ENCODE measurements around the gene RER1.
"Not testable (repeated sequence)": the region's sequence is repeated elsewhere in the genome, so short reads cannot be mapped to it uniquely, and the experiment has no call there.

The RER1 gene

DNA sequence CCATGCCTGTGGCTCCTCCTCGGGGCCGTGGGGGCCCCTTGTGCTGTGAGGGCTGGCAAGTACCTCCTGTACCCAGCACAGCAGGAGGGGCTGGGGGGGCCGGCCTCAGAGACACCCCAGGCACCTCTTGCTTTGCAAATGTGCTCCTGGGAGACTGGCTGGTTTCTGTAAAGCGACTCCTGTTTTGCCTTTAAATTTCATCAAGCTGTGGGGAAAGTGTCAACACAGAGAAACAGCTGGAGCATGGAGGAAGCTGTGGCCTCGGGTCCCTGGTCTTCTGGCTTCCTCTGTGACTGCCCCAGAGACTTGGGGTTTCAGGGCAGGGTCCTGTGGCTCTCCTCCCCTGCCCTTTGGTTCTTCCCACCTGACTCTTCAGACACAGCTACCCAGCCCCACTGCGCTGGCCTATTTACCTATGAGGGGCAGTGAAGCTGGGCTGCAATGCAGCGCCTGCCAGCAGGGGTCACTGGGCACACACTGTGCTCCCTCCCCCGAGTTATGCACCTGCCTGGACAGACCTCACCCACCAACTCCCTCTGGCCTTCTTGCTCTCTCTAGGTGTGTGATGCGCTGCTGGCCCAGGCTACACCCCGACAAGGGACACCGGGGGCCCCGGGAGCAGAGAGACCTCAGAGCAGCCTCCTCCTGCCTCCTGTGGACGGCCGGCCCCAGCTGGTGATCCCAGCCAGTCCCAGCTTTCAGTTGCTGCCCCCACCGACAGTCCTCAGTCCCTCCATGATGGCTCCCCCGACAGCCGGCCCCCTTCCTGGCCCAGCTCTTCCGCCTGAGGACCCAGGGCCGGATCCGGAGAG is 38.3 kb downstream of the RER1 start:
- ATAC-seq: no peak

DNA sequence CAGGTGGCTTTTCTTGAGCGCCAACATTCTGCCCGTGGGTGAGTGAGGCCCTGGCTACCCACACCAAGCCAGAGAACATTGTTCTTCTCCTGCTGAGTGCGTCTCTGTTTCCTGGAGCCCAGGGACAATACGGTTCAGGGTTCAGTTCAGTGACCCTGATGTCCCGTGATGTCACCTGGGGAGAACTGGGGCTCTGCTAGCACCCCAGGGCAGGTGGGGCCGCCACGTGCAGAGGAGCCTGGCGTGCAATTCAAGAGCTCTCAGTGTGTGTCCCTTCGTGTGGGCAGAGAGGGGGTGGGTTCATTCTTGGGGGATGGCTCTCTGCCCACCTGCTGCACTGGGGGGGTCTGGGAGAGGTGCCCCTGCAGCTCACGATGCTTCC is 38.9 kb downstream of the RER1 start:
- ATAC-seq: no peak

DNA sequence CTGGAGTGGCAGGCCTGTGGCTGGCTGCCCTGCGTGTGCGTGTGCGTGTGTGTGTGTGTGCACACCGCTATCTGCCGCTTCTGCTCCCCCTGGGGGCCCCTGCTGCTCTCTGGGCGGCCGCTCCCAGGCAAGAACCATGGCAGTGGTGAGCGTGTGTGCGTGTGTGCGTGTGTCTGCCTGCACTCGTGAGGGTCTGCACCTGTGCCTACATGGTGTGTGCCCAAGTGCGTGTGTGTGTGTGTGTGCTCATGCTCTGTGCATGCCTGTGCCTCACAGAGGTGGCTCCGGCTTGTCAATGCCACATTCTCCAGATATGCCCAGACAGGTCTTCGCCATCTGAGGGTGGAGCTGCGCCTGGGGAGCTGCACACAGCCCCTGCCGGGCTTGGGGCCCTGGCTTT is 39.5 kb downstream of the RER1 start:
- no peak for ATAC-seq

DNA sequence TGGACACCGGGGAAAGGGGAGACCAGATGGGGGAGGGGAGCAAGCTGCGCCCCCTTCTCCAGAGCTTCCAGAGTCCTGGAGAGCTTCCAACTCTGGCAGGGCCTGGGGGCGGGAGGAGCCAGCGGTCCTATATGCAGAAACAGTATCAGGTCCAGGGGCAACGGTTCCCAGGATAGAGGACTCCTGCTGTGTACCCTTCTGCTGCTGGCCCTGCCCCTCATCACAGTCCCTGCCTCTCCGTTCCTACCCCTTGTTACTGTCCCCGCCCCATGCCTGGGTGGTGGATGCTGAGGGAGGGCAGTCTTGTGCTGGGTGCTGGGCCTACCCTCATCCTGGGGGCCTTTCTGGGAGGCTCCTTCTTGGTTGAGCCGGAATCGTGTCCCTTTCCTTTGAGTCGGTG is 39.9 kb downstream of the RER1 start:
- ATAC-seq: no peak

DNA sequence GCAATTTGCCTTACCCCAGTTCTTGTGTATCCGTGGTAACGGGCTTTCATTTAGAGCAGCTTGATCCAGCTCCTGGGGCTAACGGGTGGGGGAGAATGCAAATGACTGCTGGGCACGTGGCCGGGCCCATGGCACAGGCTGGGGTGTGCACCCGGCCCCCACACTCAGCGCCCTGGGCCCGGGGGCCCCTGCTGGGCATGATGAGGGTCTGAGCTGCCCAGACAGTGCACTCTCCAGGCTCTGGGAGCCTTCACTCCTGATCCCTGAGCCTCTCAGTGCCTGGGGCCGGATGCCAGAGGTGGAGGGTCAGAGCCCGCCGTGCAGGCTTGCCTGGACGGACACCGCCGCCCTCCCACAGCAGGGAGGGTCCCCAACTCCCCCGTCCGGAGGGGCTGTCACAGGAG is 40.8 kb downstream of the RER1 start:
- ATAC-seq: no peak

DNA sequence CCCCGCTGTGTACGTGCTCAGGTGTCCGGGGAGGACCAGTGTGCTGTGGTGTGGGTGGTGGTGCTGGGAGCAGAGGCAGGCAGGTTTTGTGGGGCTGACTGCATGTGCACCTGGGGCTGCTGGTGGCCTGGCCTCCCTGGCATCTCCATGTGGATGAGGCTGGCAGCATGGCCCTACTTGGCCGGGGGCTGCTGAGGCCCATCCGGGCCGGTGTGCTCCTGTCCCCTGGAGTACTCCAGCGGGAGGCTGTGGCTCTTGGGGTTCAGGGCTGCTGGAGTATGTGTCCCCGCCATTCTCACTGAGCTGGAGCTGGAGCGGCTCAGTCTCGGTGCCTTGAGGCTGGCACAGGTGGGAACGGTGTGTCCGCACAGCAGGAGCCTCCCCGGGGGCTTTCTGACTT is 41.6 kb downstream of the RER1 start:
- no peak for ATAC-seq

DNA sequence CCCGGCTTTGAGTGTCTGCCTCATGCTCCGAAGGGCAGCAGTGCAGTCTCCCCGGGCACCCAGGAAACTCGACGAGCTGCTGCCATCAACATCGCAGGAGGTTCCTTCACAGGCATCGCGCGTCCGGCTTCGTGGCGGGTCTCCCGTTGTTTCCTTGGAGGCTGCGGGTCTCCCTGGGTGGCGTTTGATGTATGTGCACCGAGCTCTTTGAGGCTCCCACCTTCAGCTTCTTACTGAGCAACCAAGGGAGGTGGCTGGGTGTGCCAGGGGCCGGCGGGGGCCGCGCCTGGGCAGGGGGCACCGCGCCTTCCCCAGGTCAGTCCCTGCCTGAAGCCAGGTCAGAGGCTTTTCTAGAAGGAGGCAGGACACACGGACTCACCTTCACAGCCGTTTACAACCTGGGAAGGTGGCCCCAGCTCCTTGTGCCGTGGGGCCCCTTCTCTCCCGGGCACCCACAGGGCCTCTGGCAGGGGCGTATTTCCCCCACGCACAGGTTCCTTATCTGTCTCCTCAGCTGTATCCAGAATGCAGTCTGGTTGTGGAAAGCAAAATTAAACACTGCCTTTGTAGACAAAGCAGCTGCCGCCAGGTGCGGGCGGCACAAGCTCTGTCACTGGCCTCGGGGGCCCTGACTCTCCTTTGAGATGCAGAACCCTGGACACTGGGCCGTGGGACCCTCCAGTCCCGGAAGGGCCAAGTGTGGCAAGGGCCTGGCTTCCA is 42.5 kb downstream of the RER1 start:
- ATAC-seq: no peak

DNA sequence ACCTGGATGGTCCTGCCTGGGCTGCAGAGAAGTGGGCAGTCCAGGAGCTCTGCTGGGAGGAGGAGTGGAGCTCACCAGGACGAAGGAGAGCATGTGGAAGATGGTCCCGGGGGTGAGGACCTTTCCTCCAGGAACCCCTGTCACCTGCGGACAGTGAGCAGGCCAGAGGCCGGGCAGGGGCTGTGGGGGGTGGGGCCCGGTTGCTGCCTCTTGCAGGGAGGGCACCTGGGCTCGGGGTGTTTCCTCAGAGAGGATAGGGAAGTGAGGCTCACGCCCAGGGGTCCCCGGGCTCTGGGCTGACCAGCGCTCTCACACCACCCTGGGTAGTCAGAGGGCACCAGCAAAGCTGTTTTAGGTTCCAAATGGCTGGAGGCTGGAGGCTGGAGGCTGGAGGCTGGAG is 43.5 kb downstream of the RER1 start:
- ATAC-seq: no peak

DNA sequence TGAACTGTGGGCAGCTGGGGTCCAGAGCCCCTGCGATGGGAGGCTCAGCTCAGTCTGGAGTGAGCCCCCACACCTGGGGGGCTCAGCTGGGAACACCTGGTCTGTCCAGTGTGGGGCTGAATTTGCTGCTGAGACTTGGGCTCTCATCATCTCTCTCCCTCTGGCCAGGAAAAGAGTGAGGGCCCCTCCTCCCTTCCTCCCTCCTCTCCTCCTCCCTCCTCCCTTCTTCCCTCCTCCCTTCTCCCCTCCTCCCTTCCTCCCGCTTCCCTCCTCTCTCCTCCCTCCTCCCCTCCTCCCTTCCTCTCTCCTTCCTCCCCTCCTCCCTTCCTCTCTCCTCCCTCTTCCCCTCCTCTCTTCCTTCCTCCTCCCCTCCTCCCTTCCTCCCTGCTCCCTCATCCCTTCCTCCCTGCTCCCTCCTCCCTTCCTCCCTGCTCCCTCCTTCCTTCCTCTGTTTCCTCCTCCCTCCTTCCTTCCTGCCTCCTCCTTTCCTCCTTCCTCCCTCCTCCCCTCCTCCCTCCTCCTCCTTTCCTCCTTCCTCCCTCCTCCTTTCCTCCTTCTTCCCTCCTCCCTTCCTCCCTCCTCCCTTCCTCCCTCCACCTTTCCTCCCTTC is 44.2 kb downstream of the RER1 start:
- ATAC-seq: no peak

DNA sequence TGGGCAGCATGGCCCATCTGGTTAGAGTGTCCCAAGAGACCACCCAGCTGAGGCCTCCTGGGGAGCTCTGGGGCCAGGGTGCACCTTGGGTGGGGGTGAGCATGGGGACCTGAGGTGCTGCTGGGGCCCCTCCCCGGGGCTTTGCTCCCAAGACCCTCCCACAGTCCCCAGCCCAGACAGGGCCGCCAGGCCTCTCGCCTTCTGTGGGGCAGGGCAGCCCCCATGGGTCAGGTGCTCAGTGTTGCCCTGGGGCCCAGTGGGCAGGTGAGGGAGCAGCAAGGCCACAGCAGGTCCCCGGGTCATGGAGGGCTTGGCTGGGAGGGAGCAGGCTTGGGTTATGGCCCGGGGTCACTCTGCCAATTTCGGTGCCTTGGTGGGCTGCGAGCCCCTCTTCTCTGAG is 45.2 kb downstream of the RER1 start:
- ATAC-seq: no peak

DNA sequence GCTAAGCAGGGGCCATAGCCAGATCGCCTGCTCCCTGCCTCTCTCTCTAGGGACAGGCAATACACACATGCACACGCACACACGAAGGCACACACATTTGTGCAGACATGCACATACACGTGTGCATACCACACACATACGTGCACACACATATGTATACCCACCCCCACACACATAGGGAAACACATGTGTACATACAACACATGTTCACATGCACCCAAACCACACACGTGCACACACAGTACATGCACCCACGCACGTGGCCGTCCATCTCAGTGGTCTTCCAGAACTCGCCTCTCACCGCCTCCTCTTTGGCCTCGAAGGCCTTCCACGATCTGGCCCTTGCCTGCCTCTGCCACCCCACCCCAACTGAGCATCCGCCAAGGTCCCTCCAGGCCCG is 46.0 kb downstream of the RER1 start:
- no peak for ATAC-seq

DNA sequence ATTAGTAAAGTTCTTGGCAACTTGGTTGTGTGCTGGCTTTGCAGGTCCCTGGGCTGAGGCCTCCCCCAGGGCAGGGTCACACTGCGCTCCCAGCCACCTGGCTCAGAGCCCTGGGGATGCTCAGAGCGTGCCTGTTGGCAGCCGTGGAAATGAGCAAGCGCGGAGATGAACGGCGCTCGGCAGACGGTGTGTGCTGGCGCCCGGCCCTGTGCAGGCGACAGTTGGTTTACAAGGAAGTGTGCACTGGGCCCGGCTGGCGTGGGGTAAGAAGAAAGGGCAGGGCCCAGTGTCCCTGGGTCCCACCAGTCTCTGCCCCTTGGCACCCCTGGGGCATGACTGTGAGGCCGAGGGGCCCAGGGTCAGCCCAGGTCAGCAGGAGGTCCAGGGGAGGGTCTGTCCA is 46.4 kb downstream of the RER1 start:
- ATAC-seq: no peak

DNA sequence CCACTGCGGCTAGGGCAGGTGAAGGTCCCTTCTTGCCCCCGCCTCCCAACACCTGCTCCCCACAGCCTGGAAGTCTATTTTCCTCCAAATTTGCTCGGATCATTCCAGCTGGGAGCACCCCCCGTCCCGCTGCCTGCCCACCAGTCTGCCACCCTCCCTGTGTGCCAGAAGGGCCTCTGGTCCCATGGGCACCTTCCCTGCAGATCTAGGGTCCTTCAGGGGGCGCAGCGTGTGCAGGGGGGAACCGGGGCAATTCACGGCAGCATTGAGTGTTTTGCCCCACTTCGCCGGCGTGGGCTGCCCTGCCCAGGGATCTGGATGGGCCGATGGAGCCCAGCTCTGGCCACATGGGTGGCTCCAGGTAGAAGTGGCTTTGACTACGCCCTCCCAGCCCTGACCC is 47.0 kb downstream of the RER1 start:
- ATAC-seq: no peak

DNA sequence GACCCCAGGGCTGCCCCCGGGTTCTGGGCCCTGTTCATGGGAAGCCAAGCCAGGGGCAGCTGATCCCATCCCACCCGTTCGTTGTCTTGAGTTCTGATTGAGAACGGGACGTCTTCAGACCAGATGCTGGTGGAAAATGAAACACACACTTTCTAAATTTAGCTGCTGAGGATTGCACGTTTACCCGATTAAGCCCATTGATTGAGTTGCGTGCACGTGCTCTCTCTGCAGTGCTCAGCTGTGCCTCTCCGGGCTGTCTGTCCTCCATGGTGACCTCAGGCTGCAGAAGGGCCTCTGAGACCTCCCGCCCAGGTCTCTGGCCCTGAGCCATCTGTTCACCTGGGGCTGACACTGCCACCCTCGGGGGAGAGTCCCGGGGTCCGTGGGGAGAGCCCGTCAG is 47.7 kb downstream of the RER1 start:
- no peak for ATAC-seq

DNA sequence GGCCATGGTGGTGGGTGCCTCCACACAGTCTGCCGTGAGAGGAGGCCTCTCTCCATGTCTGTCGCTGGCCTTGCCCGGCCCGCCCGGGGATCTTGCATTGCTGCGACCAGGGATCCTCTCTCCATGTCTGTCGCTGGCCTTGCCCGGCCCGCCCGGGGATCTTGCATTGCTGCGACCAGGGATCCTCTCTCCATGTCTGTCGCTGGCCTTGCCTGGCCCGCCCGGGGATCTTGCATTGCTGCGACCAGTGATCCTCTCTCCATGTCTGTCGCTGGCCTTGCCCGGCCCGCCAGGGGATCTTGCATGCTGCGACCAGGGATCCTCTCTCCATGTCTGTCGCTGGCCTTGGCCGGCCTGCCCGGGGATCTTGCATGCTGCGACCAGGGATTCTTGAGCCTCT is 48.7 kb downstream of the RER1 start:
- ATAC-seq: not testable (repeated sequence)

DNA sequence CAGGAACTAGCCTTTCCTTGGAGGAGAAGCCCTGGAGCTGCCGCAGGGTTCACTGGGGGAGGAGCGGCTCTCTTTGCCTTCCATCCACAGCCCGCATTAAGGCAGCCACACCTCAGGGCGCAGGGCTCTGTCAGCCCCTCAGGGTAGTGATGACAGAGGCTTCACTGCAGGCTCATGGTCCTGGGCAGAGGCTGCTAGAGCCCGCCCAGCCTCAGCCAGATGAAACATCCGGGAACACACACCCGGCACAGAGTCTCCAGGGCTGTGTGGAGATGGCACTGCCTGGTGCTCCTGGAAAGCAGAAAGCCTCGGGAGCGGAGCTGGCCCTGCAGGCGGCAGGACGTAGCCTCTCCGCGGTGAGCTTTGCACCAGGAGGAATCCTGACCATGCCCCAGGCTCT is 50.1 kb downstream of the RER1 start:
- ATAC-seq: no peak

DNA sequence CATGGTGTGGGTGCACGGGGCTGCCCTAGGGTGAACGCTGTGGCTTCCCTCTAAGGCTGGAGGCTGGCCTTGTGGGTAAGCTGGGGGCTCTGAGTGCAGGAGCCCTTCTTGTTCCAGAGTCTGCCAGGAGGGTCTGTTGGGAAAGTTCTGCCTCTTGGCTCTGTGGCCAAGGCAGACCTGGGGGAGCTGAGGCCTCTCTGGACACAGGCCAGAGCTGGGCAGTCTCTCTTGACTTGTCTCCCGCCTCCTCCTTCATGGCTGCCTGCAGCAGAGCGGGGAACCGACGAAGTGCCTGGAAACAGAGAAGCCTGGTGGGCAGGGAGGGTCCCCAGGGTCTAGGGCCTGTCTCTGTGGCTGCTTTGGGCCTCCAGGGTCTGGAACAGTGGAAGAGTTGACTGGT is 51.0 kb downstream of the RER1 start:
- no peak for ATAC-seq

DNA sequence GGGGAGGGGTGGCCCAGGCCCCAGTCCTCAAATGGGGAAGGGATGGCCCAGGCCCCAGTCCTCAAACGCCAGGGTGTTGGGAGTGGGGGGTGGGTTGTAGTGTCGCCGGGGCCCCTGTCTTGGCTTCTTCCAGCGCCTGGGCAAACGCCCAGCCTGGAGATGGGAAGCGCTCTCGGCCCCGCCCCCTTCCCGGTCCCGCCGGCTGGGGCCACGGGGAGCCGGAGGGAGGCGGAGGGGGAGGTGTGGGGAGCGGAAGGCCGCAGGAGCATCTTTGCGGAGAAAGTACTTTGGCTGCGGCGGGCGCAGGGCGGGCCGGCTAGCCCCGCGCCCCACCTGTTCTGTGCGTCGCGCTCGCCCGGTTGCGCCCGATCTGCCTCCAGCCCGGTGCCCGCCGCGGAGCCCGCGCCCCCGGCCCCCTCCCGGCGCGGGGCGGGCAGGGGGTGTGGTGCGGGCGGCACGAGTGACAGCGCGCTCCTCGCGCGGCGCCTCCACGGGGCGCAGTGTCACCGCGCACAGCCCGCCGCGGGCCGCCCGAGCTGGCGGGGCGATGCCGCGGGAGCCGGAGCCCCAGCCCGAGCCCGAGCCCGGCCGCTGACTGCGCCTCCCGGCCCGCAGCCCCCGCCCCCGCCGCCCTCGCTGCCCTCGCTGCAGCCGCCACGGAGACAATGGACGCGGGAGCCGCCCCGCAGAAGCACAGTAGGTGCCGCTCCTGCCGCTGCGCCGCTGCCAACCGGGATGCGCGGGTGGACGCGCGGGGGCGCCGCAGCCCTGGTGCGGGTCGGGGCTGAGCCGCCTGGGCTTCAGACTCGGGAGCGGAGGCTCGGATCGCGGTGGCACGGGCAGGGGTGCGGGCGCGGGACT is 51.9 kb downstream of the RER1 start:
- ATAC-seq: peak in 1 of 2 donors; percentile 30

DNA sequence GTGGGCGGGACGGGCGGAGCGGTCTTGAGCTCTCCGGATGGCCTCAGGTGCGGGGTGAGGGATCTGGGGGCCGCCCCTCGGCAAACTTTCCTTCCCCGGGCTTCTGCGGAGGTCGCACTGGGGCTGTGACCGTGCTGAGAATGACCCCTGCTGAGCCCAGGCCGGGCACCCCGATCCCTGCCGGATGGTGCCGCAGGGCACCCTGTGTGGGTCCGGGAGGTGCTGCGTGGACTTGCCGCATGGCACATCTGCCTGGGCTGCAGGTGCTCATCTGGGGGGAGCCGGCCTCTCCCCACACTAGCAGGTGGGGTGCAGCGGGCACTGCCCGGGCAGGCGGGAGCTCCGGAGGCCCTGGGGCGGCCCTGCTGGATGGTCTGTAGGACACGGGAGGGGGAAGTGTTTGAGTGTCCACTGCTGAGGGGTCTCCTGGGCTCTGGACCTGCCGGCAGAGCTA is 52.5 kb downstream of the RER1 start:
- no peak for ATAC-seq

DNA sequence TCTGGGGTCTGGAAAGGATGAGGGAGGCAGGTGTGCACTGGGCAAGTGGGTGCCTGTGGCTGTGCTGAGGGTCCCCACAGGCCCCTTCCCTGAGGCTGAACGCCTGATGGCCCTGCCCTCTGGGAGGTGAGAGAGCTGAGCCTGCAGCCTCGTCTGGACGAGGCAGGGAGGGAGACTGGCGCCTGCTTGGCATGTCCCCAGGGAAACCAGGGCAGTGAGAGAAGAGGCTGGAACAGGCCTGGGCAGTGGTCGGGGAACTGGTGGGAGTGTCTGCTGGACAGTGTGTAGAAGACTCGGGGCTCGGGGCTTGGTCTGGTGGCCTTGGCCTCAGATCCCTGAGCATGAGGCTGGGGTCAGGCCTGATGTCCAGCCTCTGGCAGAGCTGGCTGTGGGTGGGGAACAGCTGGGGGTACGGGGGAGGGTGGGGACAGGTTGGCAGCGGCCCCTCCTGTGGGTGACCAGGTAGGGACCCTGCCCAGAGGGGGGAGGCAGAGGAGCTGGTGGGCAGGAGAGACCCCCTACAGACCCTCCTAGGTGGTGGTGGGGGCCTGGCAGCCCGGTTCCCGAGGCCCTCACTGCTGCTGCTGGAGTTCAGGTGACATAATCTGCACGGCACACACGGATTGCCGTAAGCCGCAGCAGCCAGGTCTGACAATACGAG is 53.7 kb downstream of the RER1 start:
- no peak for ATAC-seq

DNA sequence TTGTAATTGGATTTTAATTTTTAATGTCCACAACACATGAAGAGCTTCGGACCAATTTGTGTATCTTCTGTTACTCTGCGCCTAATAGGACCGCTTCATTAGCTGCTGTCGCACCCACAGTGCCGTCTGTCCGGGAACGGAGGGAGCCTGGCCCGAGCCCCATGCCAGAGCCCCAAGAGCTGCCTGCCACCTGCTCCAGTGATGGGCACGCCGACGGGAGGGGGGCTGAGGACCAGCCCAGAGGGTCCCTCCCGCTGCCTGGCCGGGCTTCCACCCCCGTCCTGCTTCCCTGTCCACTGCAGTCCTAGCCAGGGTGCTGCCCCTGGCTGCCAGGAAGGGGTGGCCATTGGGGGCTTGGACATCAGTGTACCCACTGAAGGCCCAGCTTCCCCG is 54.2 kb downstream of the RER1 start:
- no peak for ATAC-seq

DNA sequence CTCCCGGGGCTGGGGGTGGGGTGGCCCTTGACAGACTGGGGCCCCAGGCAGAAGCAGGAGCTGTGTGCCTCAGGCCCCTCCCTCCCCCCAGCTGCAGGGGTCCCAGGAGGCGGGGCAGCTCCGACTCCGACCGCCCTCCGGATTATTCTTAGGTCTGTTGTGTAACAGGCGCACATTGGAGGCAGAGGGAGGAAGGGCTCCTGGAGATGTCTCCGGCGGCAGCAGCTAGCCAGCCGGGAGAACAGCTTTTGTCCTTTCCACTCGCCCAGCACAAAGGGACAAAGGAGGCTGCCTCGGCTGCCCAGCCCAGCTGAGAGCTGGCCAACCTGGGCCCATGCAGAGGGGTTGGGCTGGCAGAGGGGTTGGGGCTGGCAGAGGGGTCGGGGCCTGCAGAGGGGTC is 54.8 kb downstream of the RER1 start:
- ATAC-seq: no peak

DNA sequence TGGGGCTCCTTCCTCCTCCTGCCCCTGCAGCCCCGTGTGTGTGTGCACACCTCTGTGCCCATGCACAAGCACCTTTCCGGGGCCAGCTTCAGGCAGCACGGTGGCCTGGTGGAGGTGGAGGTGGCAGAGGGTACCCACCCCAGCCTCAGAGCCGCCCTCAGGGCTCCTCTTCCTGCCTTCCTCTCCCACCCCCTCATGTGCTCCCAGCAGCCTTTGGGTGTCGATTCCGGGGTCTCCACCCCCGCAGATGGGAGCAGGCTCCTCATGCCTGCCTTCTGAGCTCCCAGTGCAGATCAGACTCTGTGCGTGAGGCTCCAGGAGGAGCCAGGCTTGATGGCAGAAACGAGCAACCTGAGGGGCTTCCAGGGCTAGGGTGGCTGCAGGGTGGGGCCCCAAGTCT is 55.2 kb downstream of the RER1 start:
- ATAC-seq: no peak
